RPMI8226 (cell line): Measurements from ENCODE around the gene TMTC2.
"Not testable (repeated sequence)": the region's sequence is repeated elsewhere in the genome, so short reads cannot be mapped to it uniquely, and the experiment has no call there.

Experiments used
- DNase-seq: peaks from one replicate; pipeline ENCODE4 v3.0.0-alpha.2; 2015

TMTC2 gene

GRCh38 chr12:83093426-83093825, 406.7 kb downstream of the TMTC2 start:
- DNase-seq, result no peak

DNA sequence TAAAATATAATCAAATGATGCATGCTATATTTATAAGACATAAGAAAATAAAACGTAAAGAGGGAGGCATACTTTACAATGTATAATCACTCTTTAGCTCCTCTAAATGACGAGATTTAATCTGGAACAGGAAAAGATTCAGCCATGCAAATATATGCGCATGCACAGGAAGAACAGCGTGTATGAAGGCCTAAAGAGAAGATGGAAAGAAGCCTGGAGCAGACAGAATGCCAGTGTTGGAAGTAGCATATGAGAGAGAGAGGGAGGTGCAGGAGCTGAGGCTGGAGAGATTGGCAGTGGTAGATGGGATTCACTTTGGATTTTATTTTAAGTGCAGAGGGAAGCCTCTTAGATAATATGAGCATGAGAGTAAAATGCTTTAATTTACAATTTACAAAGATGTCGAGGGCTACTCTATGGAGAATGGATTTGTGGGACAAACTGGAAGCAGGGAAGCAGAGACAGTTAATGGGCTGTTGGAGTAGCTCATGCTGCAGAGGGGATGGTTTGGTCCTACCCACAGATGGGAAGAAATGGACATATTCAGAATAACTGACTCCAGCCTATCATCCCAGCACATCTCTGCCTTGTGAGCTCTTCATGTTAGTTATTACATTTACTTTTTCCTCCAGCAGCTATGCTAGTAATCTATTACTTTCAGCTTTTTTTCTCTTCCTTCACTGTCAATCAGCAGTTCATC, 411.1 kb downstream of the TMTC2 start:
- no peak for DNase-seq

- DNase-seq, result no peak
These were observed 412.7 kb downstream of the TMTC2 start for GRCh38 chr12:83099436-83099835.

GRCh38 chr12:83102499-83102898, 415.8 kb downstream of the TMTC2 start:
- no peak for DNase-seq

GRCh38 chr12:83106873-83107272, 420.2 kb downstream of the TMTC2 start:
- no peak for DNase-seq

DNA sequence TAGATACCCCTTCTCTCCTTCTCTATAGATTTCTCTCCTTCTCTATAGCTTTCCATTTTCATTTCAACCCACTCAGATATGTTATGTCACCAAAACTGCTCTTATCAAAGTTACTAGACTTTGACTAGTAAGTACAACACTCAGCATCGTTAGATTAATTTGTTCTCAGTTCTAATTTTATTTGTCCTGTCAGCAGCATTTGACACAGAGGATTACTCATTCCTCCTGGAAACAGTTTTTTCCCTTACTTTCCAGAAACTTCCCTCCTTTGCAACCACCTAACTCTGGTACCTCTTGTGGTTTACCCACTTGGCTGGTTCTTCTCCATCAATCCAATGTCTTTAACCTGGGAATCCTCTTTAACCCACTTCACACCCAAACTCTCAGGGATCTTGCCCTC, 423.7 kb downstream of the TMTC2 start:
- no peak for DNase-seq

- DNase-seq, result no peak
These were observed 427.2 kb downstream of the TMTC2 start for GRCh38 chr12:83113945-83114344.

GRCh38 chr12:83114966-83115365, 428.3 kb downstream of the TMTC2 start:
- no peak for DNase-seq

GRCh38 chr12:83117926-83118325, 431.2 kb downstream of the TMTC2 start:
- DNase-seq, result not testable (repeated sequence)

GRCh38 chr12:83121897-83122622, 435.4 kb downstream of the TMTC2 start:
- no peak for DNase-seq

GRCh38 chr12:83122623-83122934, 435.9 kb downstream of the TMTC2 start:
- no peak for DNase-seq

DNA sequence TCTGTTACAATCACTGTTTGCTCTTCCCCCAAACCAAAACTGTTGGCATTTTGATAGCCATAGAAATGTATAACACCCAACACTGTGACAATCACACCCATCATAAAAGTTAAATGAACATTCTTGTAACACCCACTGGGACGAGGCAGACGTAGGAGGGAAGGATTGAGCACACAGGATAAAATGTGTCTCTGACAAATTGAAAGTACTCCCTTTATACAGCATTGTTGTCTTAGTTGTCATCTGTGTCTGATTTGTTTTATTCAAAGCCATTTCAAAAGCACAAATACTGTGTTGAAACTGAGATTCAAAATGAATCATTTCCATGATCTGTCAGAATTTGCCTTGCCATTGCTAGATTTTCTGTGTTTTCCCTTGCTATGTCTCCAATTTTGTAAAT, 436.3 kb downstream of the TMTC2 start:
- no peak for DNase-seq

GRCh38 chr12:83128540-83128939, 441.8 kb downstream of the TMTC2 start:
- no peak for DNase-seq

- DNase-seq, result no peak
These were observed 443.5 kb downstream of the TMTC2 start for GRCh38 chr12:83130178-83130577.

DNA sequence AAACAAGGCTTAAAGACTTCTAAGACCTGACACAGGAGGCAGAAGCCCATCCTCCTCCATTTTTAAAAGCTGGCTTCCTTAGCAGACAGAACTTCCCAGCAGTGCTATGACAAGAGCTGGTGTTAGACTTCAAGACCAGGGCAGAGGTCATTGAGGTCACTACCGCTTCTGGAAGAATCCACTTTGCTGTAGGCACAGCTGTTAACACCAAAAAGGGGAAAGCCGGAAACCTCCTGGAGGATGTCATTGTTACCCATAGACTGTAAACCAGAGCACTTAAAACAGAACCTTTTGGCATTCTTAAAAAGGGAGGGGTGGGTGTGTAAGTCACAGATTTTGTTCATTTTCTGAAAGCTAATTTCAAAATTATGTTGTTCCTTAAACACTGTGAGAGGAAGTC, 445.7 kb downstream of the TMTC2 start:
- no peak for DNase-seq

- DNase-seq, result no peak
These were observed 449.7 kb downstream of the TMTC2 start for GRCh38 chr12:83136411-83136810.

DNA sequence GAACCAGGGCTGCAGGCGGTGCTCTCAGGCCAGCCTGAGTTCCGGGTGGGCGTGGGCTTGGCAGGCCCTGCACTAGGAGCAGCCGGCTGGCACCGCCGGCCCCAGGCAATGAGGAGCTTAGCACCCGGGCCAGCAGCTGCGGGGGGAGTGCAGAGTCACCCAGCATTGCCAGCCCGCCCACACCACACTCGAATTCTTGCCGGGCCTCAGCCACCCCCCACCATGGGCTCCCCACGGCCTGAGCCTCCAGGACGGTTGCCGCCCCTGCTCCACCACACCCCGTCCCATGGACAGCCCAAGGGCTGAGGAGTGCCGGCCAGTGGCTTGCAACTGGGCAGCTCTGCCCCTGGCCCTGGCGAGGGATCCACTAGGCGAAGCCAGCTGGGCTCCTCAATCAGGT, 453.4 kb downstream of the TMTC2 start:
- no peak for DNase-seq

DNA sequence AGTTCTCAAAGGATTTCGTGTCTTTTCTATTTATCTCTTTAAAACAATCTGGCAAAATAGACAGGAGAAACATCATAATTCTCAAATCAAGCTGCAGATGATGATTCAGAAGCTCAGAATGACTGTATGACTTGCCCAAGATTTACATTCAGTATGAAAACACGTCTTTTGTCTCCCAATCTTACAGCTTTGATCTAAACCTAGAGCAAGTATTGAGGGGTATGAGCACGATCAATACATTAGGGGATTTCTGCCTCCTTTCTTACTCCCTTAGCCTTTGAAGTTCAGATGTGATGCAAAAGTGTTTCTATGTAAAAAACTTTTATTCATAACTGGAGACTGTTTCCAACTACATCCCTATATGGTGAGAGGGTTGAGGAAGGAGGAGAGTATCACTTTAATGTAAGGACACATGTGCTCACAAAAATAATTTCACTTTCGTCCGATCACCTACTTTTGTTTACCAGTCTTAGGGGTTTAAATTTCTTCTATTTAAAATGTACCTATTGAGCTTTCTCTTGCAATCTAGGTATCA, 454.8 kb downstream of the TMTC2 start:
- no peak for DNase-seq

DNA sequence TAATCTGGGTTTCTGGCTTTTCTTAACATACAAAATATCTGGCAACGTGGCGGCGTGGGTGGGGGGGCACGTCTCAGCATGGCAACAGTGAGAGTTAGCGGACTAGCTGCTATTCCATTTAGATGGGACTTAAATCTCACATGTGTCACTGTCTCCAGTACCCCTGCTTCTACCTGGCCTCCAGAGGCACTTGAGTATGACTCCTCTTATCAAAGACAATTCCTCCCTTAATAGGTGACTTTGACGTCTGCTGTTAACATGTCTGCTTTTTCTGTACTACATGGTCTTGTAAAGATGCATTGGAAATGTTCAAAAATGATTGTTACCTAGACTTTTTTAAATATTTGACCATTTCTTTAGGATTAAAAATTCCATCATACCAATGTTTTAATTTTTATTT, 456.2 kb downstream of the TMTC2 start:
- no peak for DNase-seq

DNA sequence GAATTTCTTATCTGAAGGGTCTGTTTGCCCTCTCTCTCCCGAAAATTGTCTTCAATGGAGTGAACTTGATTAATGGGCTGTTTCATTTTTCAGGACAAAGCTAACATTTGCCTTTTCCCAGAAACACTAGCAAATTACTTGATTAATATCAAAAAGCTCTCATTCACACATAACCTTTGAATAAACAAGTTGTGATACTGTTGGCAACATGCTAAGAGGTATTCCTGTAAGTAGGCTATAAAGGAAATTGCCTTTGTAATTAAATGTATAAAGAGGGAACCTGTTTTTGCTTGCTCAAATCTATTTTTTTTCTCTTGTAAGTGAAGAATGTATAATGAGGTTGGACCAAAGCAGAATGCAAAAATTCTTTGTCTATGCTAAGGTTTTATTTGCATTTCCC, 457.2 kb downstream of the TMTC2 start:
- no peak for DNase-seq

- no peak for DNase-seq
These were observed 458.7 kb downstream of the TMTC2 start for GRCh38 chr12:83145325-83145840.

GRCh38 chr12:83147341-83147740, 460.6 kb downstream of the TMTC2 start:
- DNase-seq, result no peak

DNA sequence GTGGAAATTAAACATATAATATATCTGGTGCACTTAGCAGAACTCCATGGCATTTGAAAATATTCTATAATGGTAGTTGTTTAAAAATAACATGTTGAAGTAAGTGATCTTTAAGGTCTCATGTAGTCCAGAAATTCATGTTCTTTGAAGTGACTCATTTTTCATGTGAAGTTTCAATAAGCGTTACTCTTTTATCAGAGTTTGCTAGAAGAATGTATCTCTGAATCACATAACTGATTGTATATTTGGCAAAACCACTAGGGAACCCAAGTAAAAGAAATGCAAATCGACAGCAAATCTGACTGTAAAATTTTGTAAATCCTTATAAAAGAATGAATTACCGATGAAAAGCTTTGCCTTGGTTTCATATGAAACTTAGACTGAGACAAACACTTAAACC, 463.3 kb downstream of the TMTC2 start:
- DNase-seq, result no peak

- no peak for DNase-seq
These were observed 463.9 kb downstream of the TMTC2 start for GRCh38 chr12:83150465-83151189.
